GM18517 (cell line): ENCODE measurements around the gene GRB7.
"Not testable (repeated sequence)": the region's sequence is repeated elsewhere in the genome, so short reads cannot be mapped to it uniquely, and the experiment has no call there.

Experiments
- ATAC-seq: cut with Tn5 transposase; IDR thresholded peaks from one replicate; pipeline ENCODE4 v1.9.1; 2021; ENCODE audit warnings: mild to moderate bottlenecking, moderate library complexity; ENCODE audit not compliant: unreplicated experiment

Gene GRB7

GRCh38 chr17:39730095-39730921, 7.4 kb upstream of the GRB7 start, which contains the start of gene MIEN1:
Gene MIEN1 (minus strand): TSS chr17:39730532. CDS start chr17:39730495, 37 bp downstream.
- peak; percentile 83 for ATAC-seq

- ATAC-seq = no peak
Observed at GRCh38 chr17:39732586-39732985, 5.2 kb upstream of the GRB7 start.

DNA sequence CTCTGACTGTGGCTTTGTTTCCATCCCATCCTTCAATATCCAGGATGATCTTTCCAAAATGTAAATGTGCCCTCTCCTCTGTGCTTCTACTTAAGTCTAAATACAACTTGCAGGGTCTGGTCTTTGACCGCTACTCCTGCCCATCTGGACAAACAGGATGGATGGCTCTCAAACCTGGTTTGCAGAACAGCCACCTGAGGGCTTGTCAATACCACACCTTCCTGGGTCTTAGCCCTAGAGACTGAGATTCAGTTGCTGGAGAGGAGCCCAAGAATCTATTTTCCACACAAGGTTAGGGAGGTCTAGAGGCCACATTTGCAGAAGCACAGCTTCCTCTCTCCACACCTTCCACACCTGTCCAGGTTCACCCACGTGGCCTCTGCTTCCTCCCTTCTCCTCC, 1.9 kb upstream of the GRB7 start:
- ATAC-seq = no peak

- ATAC-seq = no peak
Observed at GRCh38 chr17:39736319-39737165, 1.2 kb upstream of the GRB7 start.

DNA sequence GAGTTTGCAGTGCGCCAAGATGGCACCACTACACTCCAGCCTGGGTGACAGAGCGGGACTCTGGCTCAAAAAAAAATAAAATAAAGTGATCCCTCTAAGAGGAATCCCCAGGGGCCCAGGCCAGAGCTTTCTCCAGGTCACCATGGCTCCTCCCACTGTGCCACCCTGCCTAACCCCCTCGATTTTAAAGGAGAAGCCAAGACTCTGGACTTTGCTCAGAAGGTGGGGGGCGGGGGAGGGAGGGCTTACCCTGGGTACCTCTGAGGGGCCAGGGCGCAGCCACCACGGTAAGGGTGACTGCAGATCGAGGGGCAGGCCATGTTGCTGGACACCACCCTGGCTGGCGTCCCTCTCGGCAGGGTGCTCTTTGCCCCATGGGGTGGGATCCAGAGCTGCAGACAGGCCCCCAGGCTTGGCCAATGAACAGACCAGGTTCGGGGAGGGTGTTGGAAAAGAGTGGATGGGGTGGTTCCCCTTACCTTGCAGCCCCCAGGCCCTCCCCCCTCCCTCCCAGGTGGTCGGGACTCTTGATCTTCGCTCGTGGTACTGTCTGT, 455 bp upstream of the GRB7 start:
- no peak for ATAC-seq

GRCh38 chr17:39738568-39738901, 797 bp downstream of the GRB7 start:
- ATAC-seq = no peak

GRCh38 chr17:39738983-39739884, 1.5 kb downstream of the GRB7 start:
- ATAC-seq = no peak

- no peak for ATAC-seq
Observed at GRCh38 chr17:39739885-39740356, 2.2 kb downstream of the GRB7 start.

DNA sequence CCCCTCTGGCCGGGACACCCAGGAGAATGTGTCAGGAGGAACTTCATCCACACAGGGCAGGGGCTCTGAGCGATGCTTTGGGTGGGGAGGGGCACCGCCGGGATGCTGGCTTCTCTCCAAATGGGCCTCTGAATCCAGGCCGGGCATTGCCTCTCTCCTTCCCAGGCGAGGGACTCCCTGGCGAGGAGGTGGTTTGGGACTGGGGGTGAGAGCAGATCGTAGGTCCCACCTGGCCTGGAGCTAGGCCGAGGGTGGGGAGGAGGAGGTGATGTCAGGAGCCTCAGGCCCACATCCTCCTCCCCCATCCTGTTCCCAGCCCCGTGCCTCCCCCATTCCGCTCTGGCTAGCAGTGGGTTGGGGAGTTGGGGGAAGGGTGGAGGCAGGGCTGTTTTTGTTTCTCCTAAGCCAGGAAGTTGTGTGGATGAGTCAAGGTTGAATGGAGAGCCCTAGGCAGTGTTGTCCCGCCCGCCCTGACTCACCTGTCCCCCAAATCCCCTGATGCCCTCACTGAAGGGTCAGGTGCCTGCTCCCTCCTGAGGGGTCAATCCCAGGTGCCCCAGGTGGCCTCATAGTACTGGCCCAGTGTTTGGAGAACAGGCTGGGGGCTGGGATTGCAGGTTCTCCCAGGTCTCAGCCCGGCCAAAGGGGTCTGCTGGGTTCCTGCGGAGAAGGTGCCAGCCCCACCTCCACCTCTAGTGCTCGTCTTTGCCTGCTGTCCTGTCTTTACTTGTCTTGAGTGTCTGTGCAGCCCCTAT, 2.8 kb downstream of the GRB7 start:
- no peak for ATAC-seq

DNA sequence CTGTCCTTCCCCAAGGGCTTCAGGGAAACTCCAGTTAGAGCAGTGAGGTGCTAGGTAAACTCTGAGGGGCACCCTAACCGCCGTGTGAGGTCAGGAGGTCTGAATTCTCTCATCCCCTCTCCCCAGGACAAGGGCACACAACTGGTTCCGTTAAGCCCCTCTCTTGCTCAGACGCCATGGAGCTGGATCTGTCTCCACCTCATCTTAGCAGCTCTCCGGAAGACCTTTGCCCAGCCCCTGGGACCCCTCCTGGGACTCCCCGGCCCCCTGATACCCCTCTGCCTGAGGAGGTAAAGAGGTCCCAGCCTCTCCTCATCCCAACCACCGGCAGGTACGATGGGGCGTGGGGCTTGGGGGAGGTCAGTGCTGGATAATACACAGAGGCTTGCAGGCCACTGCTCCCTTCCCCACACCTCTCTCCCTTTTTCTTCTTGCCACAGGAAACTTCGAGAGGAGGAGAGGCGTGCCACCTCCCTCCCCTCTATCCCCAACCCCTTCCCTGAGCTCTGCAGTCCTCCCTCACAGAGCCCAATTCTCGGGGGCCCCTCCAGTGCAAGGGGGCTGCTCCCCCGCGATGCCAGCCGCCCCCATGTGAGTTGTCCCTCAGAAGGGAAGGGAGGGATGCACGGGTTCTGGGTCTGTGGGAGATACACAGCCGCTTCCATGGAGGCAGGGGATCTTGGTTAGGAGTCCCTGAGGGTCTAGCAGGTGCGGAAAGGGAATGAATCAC, 4.6 kb downstream of the GRB7 start:
- ATAC-seq = no peak

DNA sequence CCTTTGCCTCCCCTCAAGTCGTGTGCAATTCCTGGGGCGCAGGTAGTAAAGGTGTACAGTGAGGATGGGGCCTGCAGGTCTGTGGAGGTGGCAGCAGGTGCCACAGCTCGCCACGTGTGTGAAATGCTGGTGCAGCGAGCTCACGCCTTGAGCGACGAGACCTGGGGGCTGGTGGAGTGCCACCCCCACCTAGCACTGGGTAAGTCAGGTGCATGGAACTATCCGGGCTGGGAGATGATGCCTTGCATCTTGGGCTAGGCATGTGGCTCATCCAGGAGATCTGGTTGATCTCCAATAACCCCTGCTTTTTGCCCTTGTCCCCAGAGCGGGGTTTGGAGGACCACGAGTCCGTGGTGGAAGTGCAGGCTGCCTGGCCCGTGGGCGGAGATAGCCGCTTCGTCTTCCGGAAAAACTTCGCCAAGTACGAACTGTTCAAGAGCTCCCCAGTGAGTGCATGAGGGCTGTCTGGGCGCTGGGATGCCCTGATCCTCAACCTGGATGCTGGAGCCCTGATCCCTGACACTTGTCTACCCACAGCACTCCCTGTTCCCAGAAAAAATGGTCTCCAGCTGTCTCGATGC, 5.2 kb downstream of the GRB7 start:
- no peak for ATAC-seq

DNA sequence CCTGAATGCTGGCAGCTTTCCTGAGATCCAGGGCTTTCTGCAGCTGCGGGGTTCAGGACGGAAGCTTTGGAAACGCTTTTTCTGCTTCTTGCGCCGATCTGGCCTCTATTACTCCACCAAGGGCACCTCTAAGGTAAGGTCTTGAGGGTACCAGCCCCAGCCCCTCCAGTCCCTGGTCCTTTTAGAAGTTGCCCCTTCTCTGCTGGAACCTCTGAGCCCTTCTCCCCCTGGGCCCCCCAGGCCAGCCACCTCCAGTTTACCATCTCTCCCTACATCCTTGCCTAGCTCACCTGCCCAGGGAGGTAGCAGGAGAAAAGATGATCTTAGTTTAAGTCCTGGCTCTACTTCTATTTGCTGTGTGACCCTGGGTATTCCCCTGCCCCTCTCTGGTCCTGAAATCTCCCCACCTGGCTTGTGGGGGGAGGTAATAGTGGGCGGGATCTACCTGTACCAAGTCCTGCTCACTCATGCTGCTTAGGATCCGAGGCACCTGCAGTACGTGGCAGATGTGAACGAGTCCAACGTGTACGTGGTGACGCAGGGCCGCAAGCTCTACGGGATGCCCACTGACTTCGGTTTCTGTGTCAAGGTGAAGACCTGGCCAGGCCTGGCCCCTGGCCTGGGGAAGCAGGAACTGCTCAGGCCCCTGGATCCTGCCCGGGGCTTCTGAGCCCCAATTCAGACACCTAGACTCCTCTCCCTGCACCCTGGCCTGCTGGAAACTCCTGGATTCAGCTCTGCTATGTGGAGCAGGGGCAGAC, 6.5 kb downstream of the GRB7 start:
- ATAC-seq = no peak

DNA sequence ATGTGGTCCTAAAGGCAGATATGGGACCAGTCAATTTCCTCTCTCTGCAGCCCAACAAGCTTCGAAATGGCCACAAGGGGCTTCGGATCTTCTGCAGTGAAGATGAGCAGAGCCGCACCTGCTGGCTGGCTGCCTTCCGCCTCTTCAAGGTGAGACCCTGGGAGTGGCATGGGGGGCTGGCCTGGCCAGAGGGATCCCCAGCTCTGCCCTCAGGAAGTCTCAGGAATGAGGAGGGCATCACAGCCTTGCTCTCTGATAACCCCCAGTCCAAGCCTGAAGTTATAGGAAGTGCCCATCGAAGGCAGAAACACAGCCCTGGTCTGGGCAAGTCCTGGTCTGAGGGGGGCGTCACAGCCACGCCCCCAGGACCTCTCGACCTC, 7.1 kb downstream of the GRB7 start:
- ATAC-seq = no peak

GRCh38 chr17:39745335-39746144, 7.8 kb downstream of the GRB7 start:
- no peak for ATAC-seq

- ATAC-seq = no peak
Observed at GRCh38 chr17:39746145-39746461, 8.4 kb downstream of the GRB7 start.

- no peak for ATAC-seq
Observed at GRCh38 chr17:39747745-39748144, 10.0 kb downstream of the GRB7 start.

- ATAC-seq = not testable (repeated sequence)
Observed at GRCh38 chr17:39748444-39749034, 10.8 kb downstream of the GRB7 start.
